Neural progenitor cell (in vitro differentiated cells): ENCODE measurements around the gene ERLEC1.

Experiments used
- CTCF ChIP-seq: fragments of 200-600 bp; sonication (generic); IDR thresholded peaks from 2 replicates; pipeline ENCODE4 v1.5.1; 2017; ENCODE audit warnings: antibody characterized with exemption, mild to moderate bottlenecking
- EZH2 ChIP-seq: fragments of 200-600 bp; sonication (generic); IDR thresholded peaks from 2 replicates; pipeline ENCODE4 v1.6.1; 2017; ENCODE audit warnings: antibody characterized with exemption, mild to moderate bottlenecking, moderate library complexity

DNA sequence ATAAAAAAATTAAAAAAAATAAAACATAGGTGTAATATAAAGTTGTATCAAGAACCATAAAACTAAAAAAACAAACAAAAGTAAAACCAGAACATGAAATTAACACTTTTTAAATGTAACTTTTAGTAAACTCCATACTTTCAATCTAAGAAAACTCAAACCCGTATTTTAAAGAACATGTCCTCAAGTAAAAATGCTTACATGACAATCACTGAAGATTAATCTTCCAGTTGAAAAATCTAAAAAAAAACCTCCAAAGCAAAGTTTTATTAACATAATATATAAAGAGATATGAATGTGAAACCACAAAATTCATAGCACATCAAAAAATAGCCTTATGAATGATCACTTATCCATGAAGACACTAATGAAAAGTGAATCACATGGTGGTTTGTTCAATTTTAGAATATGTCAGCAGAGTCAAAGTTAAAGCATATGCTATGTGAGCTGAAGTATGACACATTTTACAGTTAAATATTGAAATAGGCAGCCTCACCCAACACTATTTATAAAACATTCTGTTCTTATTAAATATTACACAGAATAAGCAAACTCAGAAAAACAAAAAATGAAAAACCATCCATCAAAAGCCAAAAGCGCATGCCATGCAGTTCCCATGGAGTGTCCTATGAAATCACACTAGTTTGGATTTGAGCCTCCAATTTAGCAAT is 42.3 kb upstream of the ERLEC1 start:
- TF ChIP-seq CTCF (no peak), EZH2 (no peak)
